HepG2 (cell line): ENCODE data around the gene NARS2. TPM values are rescaled to one million over a fixed set of nuclear protein-coding genes. Genes with fewer than 3 reads are reported as not detected.

ENCODE experiments used
- DRAP1 ChIP-seq: IDR thresholded peaks from 2 replicates; pipeline ENCODE4 v1.6.1; 2016; ENCODE audit warnings: missing genetic modification reagents, missing compliant biosample characterization
- DZIP1 ChIP-seq: sonication (generic); formaldehyde crosslinking; IDR thresholded peaks from 2 replicates; pipeline ENCODE4 v1.5.0; 2020; ENCODE audit warnings: mild to moderate bottlenecking, missing genetic modification reagents
- FOXK1 ChIP-seq: sonication (generic); formaldehyde crosslinking; IDR thresholded peaks from 2 replicates; pipeline ENCODE4 v1.4.0; 2020; ENCODE audit warnings: low read depth, missing genetic modification reagents, borderline replicate concordance
- GFI1 ChIP-seq: sonication (generic); formaldehyde crosslinking; IDR thresholded peaks from 2 replicates; pipeline ENCODE4 v1.5.0; 2020; ENCODE audit warnings: missing genetic modification reagents, mild to moderate bottlenecking, borderline replicate concordance
- GRHL1 ChIP-seq: sonication (generic); formaldehyde crosslinking; conservative IDR thresholded peaks from 2 replicates; pipeline ENCODE4 v1.8.0; 2022; ENCODE audit warnings: missing genetic modification reagents
- HNF1A ChIP-seq, 2 experiments: sonication (generic) in 1 of 2; formaldehyde crosslinking in 1 of 2; IDR thresholded peaks; 2 replicates each; pipeline versions ENCODE4 v1.4.0 to v1.6.1; 2016 to 2020; ENCODE audit warnings: borderline replicate concordance in 1 of 2, low read depth in 1 of 2, mild to moderate bottlenecking in 1 of 2, missing genetic modification reagents in 1 of 2
- PCBP1 ChIP-seq: fragments of 200-400 bp; formaldehyde crosslinking; IDR thresholded peaks from 2 replicates; pipeline ENCODE4 v1.6.1; 2017; ENCODE audit warnings: mild to moderate bottlenecking, low read depth, low read length, borderline replicate concordance
- SP2 ChIP-seq: sonication (generic); formaldehyde crosslinking; IDR thresholded peaks from 2 replicates; pipeline ENCODE4 v1.5.1; 2020; ENCODE audit warnings: mild to moderate bottlenecking, missing genetic modification reagents
- THAP8 ChIP-seq: sonication (generic); formaldehyde crosslinking; IDR thresholded peaks from 2 replicates; pipeline ENCODE4 v1.5.1; 2020; ENCODE audit warnings: missing genetic modification reagents, mild to moderate bottlenecking, borderline replicate concordance
- ZNF101 ChIP-seq: sonication (generic); formaldehyde crosslinking; IDR thresholded peaks from 2 replicates; pipeline ENCODE4 v1.4.0; 2020; ENCODE audit warnings: mild to moderate bottlenecking, low read depth, missing genetic modification reagents, borderline replicate concordance
- ZNF562 ChIP-seq: sonication (generic); formaldehyde crosslinking; IDR thresholded peaks from 2 replicates; pipeline ENCODE4 v1.8.0; 2022; ENCODE audit warnings: missing genetic modification reagents, borderline replicate concordance
- ZNF629 ChIP-seq: sonication (generic); formaldehyde crosslinking; conservative IDR thresholded peaks from 2 replicates; pipeline ENCODE4 v1.5.0; 2020; ENCODE audit warnings: missing genetic modification reagents
- ZSCAN21 ChIP-seq: sonication (generic); formaldehyde crosslinking; IDR thresholded peaks from 2 replicates; pipeline ENCODE4 v1.8.0; 2022; ENCODE audit warnings: mild to moderate bottlenecking, missing genetic modification reagents, moderate library complexity, borderline replicate concordance
- ZSCAN5A ChIP-seq: sonication (generic); formaldehyde crosslinking; IDR thresholded peaks from 2 replicates; pipeline ENCODE4 v1.8.0; 2022; ENCODE audit warnings: mild to moderate bottlenecking, missing genetic modification reagents, borderline replicate concordance
- polyA plus RNA-seq, 8 experiments: library from polyadenylated mRNA; depleted of rRNA in 3 of 8; stranded (reverse) in 7 of 8; unstranded in 1 of 8; fragments of >200 nt; fragmentation: Illumina TruSeq in 4 of 8; extraction: Trizol in 4 of 8; gene quantifications; 2 replicates each; pipeline versions ENCODE4 v1.2.1 to v1.2.3, GENCODE V29; 2011 to 2016; ENCODE audit warnings: low read depth in 4 of 8, missing spikeins in 1 of 8, mixed read lengths in 1 of 8; ENCODE audit not compliant: insufficient read depth in 1 of 8
- total RNA-seq, 5 experiments: library from RNA; depleted of rRNA; stranded (reverse); fragments of >200 nt; fragmentation: Illumina TruSeq; extraction: Trizol; gene quantifications; 2 replicates each; pipeline ENCODE4 v1.2.3, GENCODE V29; 2016; ENCODE audit warnings: low read depth in 1 of 5

Gene NARS2
- total and polyA plus RNA-seq, 2 of the 13 experiments (the other 11 are each of a cell fraction or from before 2014, with no cell fraction given) = 45.9 to 65.0 TPM

- TF ChIP-seq HNF1A (IDR thresholded peaks at IDR 0.05; ENCODE audit: low read depth) = no peak; the same call in 1 of the 2 replicates
- TF ChIP-seq HNF1A (CRISPR knock-in tag; IDR thresholded peaks at IDR 0.05; ENCODE audit: borderline replicate concordance) = 0 out of 2 replicates have a peak, but pooled peaks have one; percentile 10
- TF ChIP-seq FOXK1 (CRISPR knock-in tag) = peak; percentile 50; the same call in 1 of the 2 replicates
- TF ChIP-seq THAP8 (CRISPR knock-in tag) = no peak
- no peak for TF ChIP-seq PCBP1
- no peak for TF ChIP-seq SP2 (CRISPR knock-in tag)
- TF ChIP-seq ZNF101 (CRISPR knock-in tag) = no peak
- TF ChIP-seq DRAP1 (CRISPR knock-in tag) = peak; percentile 88
- no peak for TF ChIP-seq GRHL1 (CRISPR knock-in tag)
- TF ChIP-seq GFI1 (CRISPR knock-in tag) = 0 out of 2 replicates have a peak, but pooled peaks have one; percentile 28
- TF ChIP-seq DZIP1 (CRISPR knock-in tag) = no peak
- TF ChIP-seq ZNF629 = 0 out of 2 replicates have a peak, but pooled peaks have one; percentile 11
- peak; percentile 21; the same call in 1 of the 2 replicates for TF ChIP-seq ZSCAN21 (CRISPR knock-in tag)
- TF ChIP-seq ZNF562 (CRISPR knock-in tag) = no peak
- TF ChIP-seq ZSCAN5A (CRISPR knock-in tag) = no peak
Observed at GRCh38 chr11:78574386-78575381, at the start of gene NARS2 (continued).
